GM23248 (cell line): ENCODE measurements around the gene LRRIQ3.

Experiments
- EZH2 ChIP-seq: fragments of 200-600 bp; sonication (generic); IDR thresholded peaks from 2 replicates; pipeline ENCODE4 v1.6.1; 2018; ENCODE audit warnings: antibody characterized with exemption, mild to moderate bottlenecking; ENCODE audit not compliant: insufficient read depth, poor library complexity, severe bottlenecking
- EZH2phosphoT487 ChIP-seq: fragments of 200-600 bp; sonication (generic); IDR thresholded peaks from 2 replicates; pipeline ENCODE4 v1.6.1; 2018; ENCODE audit warnings: antibody characterized with exemption, moderate library complexity, mild to moderate bottlenecking, low read depth; ENCODE audit not compliant: insufficient read depth

DNA sequence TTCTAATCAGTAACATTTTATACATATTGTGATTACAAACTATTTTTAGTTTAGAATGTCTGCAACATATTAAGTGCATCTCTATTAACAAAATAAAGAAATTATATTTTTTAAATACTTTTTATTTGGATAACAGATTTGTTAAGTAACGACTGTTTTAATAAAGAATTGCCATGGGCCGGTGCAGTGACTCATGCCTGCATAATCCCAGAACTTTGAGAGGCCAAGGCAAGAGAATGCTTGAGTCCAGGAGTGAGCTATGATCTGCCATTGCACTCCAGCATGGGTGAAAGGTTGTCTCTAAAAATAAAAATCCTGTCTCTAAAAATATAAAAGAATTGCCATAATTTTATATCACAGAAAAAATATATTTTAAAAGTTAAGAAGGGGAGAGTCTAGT, 4.1 kb downstream of the LRRIQ3 start:
- TF ChIP-seq EZH2phosphoT487 (no peak), EZH2 (no peak)
